Kidney epithelial cell (primary cell): ENCODE measurements around the gene INSYN1. TPM values are rescaled to one million over a fixed set of nuclear protein-coding genes. Genes with fewer than 3 reads are reported as not detected.

Experiments
- DNase-seq: peaks from one replicate; pipeline ENCODE4 v3.0.0-alpha.2; 2010; ENCODE audit warnings: low read depth
- H3K27me3 ChIP-seq: 2 replicates; pipeline ENCODE4 v1.6.0; 2011; ENCODE audit warnings: low read length; ENCODE audit not compliant: control insufficient read depth, insufficient read depth
- H3K36me3 ChIP-seq: 2 replicates; pipeline ENCODE4 v1.5.1; 2011; ENCODE audit warnings: low read length; ENCODE audit not compliant: control insufficient read depth, insufficient read depth
- H3K4me3 ChIP-seq: 2 replicates; pipeline ENCODE4 v1.5.1; 2011; ENCODE audit warnings: low read depth, mild to moderate bottlenecking, control low read depth, low read length
- CTCF ChIP-seq: IDR thresholded peaks from 2 replicates; pipeline ENCODE4 v1.5.1; 2011; ENCODE audit warnings: mild to moderate bottlenecking, moderate library complexity, low read length, control low read depth, inconsistent platforms; ENCODE audit not compliant: insufficient read depth, poor library complexity, severe bottlenecking
- total RNA-seq: library from RNA; depleted of rRNA; stranded (reverse); fragments of >200 nt; gene quantifications from 2 replicates; pipeline ENCODE4 v1.2.3, GENCODE V29; 2015

Gene INSYN1
- total RNA-seq, 1 donor from 2014 or later, result 1.3 TPM

DNA sequence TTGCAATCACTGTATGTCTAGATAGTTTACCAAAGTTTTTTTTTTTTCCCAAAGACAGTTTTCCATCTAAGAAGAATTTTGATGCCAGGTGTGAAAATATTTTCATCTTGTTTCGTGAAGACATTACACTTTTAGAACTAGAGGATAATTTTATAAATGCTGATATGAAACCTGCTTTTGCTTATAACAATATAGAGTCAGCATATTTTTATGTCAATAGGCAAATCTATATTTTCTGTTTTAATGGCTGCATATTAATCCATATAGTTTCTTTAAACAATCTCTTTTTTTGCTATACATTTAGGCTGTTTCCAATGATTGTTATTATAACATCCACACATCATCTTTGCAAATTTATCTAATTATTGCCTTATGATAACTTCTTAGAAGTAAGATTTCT is 12.6 kb upstream of the INSYN1 start:
- no peak for DNase-seq
- TF ChIP-seq CTCF, result no peak
- no peak overlapping the region for H3K4me3 ChIP-seq
- peaks cover 19% of the 10 kb centered on the region for H3K27me3 ChIP-seq
- no peaks in the 10 kb centered on the region for H3K36me3 ChIP-seq

- Histone ChIP-seq H3K4me3 (no peak overlapping the region), H3K36me3 (no peaks in the 10 kb centered on the region), H3K27me3 (peaks cover 26% of the 10 kb centered on the region)
- TF ChIP-seq CTCF, result no peak
- no peak for DNase-seq
Measured at GRCh38 chr15:73763931-73764330, 10.8 kb upstream of the INSYN1 start.

DNA sequence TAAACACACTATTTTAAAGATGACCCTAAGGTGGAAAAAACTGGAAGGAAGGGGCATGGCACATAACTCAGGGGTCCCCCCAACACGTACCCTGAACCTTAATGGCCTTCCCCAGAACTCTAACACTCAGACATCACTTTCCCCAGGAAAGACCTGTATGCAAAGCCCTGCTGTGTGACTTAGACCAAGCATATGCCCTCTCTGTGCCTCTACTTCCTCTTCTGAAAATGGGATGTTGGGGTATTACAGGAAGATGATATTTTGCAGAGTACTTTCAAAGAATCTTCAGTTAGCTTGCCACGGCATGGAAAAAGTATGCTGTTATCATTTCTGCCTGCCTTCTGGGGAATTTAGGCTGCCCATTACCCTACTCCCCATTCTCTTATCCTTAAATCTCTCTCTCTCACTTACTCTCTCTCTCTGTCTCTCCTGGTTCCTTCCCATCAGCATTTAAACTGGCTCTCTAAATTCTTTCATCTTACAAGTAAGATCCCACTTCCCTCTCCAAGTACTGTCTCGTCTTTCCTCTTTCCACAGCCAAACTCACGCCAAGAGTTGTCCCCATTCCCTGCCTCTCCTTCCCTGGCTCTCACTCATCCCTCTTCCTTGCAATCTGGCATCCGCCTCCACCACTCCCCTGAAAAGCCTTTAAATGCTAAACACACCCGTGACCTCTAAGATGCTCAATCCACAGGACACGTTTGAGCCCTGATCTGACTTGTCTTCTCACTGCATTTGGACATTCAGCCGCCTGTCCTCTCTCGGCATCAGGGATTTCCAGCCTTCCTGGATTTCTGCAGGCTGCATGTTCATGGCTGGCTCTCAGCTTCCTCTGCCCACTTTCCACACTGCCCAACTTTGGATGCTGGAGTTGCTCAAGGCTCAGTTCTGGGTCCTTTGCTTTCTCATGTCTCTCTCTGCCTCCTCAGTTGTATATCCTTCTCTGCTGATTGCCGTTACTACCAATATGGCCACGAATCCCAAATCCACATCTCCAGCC is 7.5 kb upstream of the INSYN1 start:
- no peaks in the 10 kb centered on the region for H3K36me3 ChIP-seq
- no peak for TF ChIP-seq CTCF
- no peak overlapping the region for H3K4me3 ChIP-seq
- H3K27me3 ChIP-seq, result peaks cover 29% of the 10 kb centered on the region
- DNase-seq, result no peak

- DNase-seq, result no peak
- no peak for TF ChIP-seq CTCF
- Histone ChIP-seq H3K4me3 (no peak overlapping the region), H3K36me3 (no peaks in the 10 kb centered on the region), H3K27me3 (peaks cover 35% of the 10 kb centered on the region)
Measured at GRCh38 chr15:73758461-73758860, 5.3 kb upstream of the INSYN1 start.

DNA sequence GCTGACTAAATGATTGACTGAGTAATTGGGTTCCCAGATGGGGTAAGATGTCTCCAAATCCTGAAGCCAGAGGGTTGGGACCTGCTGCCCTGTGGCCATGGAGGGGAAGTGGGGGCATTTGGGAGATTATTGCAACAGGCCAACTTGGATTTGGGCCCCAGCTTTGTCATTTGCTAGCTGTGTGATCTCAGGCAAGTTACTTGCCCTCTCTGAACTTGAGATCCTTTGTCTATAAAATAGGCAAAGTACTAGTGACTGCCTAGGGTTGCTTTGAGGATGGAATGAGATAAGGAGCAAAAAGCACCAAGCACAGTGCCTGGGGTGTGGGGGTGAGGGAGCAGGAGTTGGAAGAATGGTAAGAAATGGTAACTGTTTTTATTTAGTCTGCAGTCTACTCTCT is 4.4 kb upstream of the INSYN1 start:
- no peak for TF ChIP-seq CTCF
- no peak for DNase-seq
- Histone ChIP-seq H3K27me3 (peaks cover 39% of the 10 kb centered on the region), H3K36me3 (no peaks in the 10 kb centered on the region), H3K4me3 (no peak overlapping the region)

- Histone ChIP-seq H3K27me3 (peaks cover 43% of the 10 kb centered on the region), H3K36me3 (no peaks in the 10 kb centered on the region), H3K4me3 (no peak overlapping the region)
- no peak for DNase-seq
- TF ChIP-seq CTCF, result no peak
Measured at GRCh38 chr15:73756947-73757513, 3.9 kb upstream of the INSYN1 start.
